UCSD-AML1 (cell line): Measurements from ENCODE around the gene IRF7.
"Not testable (repeated sequence)": the region's sequence is repeated elsewhere in the genome, so short reads cannot be mapped to it uniquely, and the experiment has no call there.

ENCODE experiments used
- DNase-seq: peaks from one replicate; lab custom pipeline; 2025; ENCODE audit not compliant: unreplicated experiment; lab: John Stamatoyannopoulos, UW

IRF7 gene

GRCh38 chr11:615504-616319 is at the start of gene IRF7:
TSS of gene IRF7 (minus strand) at chr11:615950. CDS start at chr11:615364, 586 bp downstream.
- DNase-seq = peak; percentile 96

- DNase-seq = no peak
Measured at GRCh38 chr11:665062-665703, 49.4 kb upstream of the IRF7 start.

- DNase-seq = peak; percentile 48
Measured at GRCh38 chr11:662689-663274, 47.0 kb upstream of the IRF7 start.

- DNase-seq = no peak
Measured at GRCh38 chr11:660681-661444, 45.1 kb upstream of the IRF7 start.

- DNase-seq = no peak
Measured at GRCh38 chr11:660281-660680, 44.5 kb upstream of the IRF7 start.

GRCh38 chr11:659532-660085 is 43.9 kb upstream of the IRF7 start:
- no peak for DNase-seq

- DNase-seq = no peak
Measured at GRCh38 chr11:657691-658126, 42.0 kb upstream of the IRF7 start.

GRCh38 chr11:656866-657265 is 41.1 kb upstream of the IRF7 start:
- no peak for DNase-seq

GRCh38 chr11:656426-656825 is 40.7 kb upstream of the IRF7 start:
- no peak for DNase-seq

GRCh38 chr11:655036-655726 is 39.4 kb upstream of the IRF7 start:
- no peak for DNase-seq

- DNase-seq = not testable (repeated sequence)
Measured at GRCh38 chr11:654444-654843, 38.7 kb upstream of the IRF7 start.

GRCh38 chr11:653837-654236 is 38.1 kb upstream of the IRF7 start:
- no peak for DNase-seq

- not testable (repeated sequence) for DNase-seq
Measured at GRCh38 chr11:653136-653535, 37.4 kb upstream of the IRF7 start.

GRCh38 chr11:650482-650881 is 34.7 kb upstream of the IRF7 start:
- no peak for DNase-seq

- not testable (repeated sequence) for DNase-seq
Measured at GRCh38 chr11:647672-648158, 32.0 kb upstream of the IRF7 start.

- DNase-seq = no peak
Measured at GRCh38 chr11:646214-646613, 30.5 kb upstream of the IRF7 start.

- DNase-seq = no peak
Measured at GRCh38 chr11:645536-645935, 29.8 kb upstream of the IRF7 start.

- no peak for DNase-seq
Measured at GRCh38 chr11:643849-644738, 28.3 kb upstream of the IRF7 start.

- no peak for DNase-seq
Measured at GRCh38 chr11:643366-643765, 27.6 kb upstream of the IRF7 start.
